Measurements from ENCODE around the gene MPRIP.
"Not testable (repeated sequence)": the region's sequence is repeated elsewhere in the genome, so short reads cannot be mapped to it uniquely, and the experiment has no call there.

The MPRIP gene

GRCh38 chr17:17013828-17014747 lies 28.2 kb upstream of the MPRIP start:
- H3K36me3 ChIP-seq (ENCODE audit: control insufficient read depth in 2 of 2, insufficient read depth in 2 of 2, low read length in 2 of 2); H3K27me3 ChIP-seq (ENCODE audit: control insufficient read depth in 2 of 2, insufficient read depth in 2 of 2, low read length in 2 of 2); H3K9me3 ChIP-seq (ENCODE audit: control insufficient read depth in 2 of 2, low read length in 2 of 2); H3K4me1 ChIP-seq (ENCODE audit: control insufficient read depth in 2 of 2, insufficient read depth in 2 of 2, low read length in 2 of 2); H3K27ac ChIP-seq (ENCODE audit: low read depth in 2 of 2, low read length in 2 of 2); H3K4me3 ChIP-seq (ENCODE audit: low read length in 2 of 2); H3K9ac ChIP-seq (ENCODE audit: low read depth in 1 of 2, low read length in 2 of 2): not testable (repeated sequence)

GRCh38 chr17:17014748-17015124 lies 27.5 kb upstream of the MPRIP start:
- H3K4me1 ChIP-seq (ENCODE audit: control insufficient read depth in 2 of 2, insufficient read depth in 2 of 2, low read length in 2 of 2); H3K36me3 ChIP-seq (ENCODE audit: control insufficient read depth in 2 of 2, insufficient read depth in 2 of 2, low read length in 2 of 2); H3K9ac ChIP-seq (ENCODE audit: low read depth in 1 of 2, low read length in 2 of 2); H3K27ac ChIP-seq (ENCODE audit: low read depth in 2 of 2, low read length in 2 of 2); H3K9me3 ChIP-seq (ENCODE audit: control insufficient read depth in 2 of 2, low read length in 2 of 2); H3K27me3 ChIP-seq (ENCODE audit: control insufficient read depth in 2 of 2, insufficient read depth in 2 of 2, low read length in 2 of 2); H3K4me3 ChIP-seq (ENCODE audit: low read length in 2 of 2): not testable (repeated sequence)

GRCh38 chr17:17015230-17015629 lies 27.0 kb upstream of the MPRIP start:
- Histone ChIP-seq H3K36me3 (ENCODE audit: control insufficient read depth in 2 of 2, insufficient read depth in 2 of 2, low read length in 2 of 2) (no peaks in the 10 kb centered on the region), H3K27ac (ENCODE audit: low read depth in 2 of 2, low read length in 2 of 2) (no peak overlapping the region), H3K27me3 (ENCODE audit: control insufficient read depth in 2 of 2, insufficient read depth in 2 of 2, low read length in 2 of 2) (no peaks in the 10 kb centered on the region), H3K9ac (ENCODE audit: low read depth in 1 of 2, low read length in 2 of 2) (no peak overlapping the region), H3K4me1 (ENCODE audit: control insufficient read depth in 2 of 2, insufficient read depth in 2 of 2, low read length in 2 of 2) (no peaks in the 10 kb centered on the region), H3K4me3 (ENCODE audit: low read length in 2 of 2) (no peak overlapping the region), H3K9me3 (ENCODE audit: control insufficient read depth in 2 of 2, low read length in 2 of 2) (no peaks in the 10 kb centered on the region)

GRCh38 chr17:17016199-17017197 lies 25.8 kb upstream of the MPRIP start:
- not testable (repeated sequence) for H3K9me3 ChIP-seq (ENCODE audit: control insufficient read depth in 2 of 2, low read length in 2 of 2); H3K36me3 ChIP-seq (ENCODE audit: control insufficient read depth in 2 of 2, insufficient read depth in 2 of 2, low read length in 2 of 2); H3K4me1 ChIP-seq (ENCODE audit: control insufficient read depth in 2 of 2, insufficient read depth in 2 of 2, low read length in 2 of 2); H3K27ac ChIP-seq (ENCODE audit: low read depth in 2 of 2, low read length in 2 of 2); H3K4me3 ChIP-seq (ENCODE audit: low read length in 2 of 2); H3K27me3 ChIP-seq (ENCODE audit: control insufficient read depth in 2 of 2, insufficient read depth in 2 of 2, low read length in 2 of 2); H3K9ac ChIP-seq (ENCODE audit: low read depth in 1 of 2, low read length in 2 of 2)

- Histone ChIP-seq H3K9me3 (ENCODE audit: control insufficient read depth in 2 of 2, low read length in 2 of 2) (no peaks in the 10 kb centered on the region), H3K27ac (ENCODE audit: low read depth in 2 of 2, low read length in 2 of 2) (no peak overlapping the region), H3K4me3 (ENCODE audit: low read length in 2 of 2) (no peak overlapping the region), H3K27me3 (ENCODE audit: control insufficient read depth in 2 of 2, insufficient read depth in 2 of 2, low read length in 2 of 2) (no peaks in the 10 kb centered on the region), H3K9ac (ENCODE audit: low read depth in 1 of 2, low read length in 2 of 2) (no peak overlapping the region), H3K36me3 (ENCODE audit: control insufficient read depth in 2 of 2, insufficient read depth in 2 of 2, low read length in 2 of 2) (no peaks in the 10 kb centered on the region), H3K4me1 (ENCODE audit: control insufficient read depth in 2 of 2, insufficient read depth in 2 of 2, low read length in 2 of 2) (peaks cover 5 to 11% of the 10 kb centered on the region in 2 donors)
Observed at GRCh38 chr17:17017343-17018014, 24.8 kb upstream of the MPRIP start.

GRCh38 chr17:17018021-17018441 lies 24.2 kb upstream of the MPRIP start:
- H3K27me3 ChIP-seq (ENCODE audit: control insufficient read depth in 2 of 2, insufficient read depth in 2 of 2, low read length in 2 of 2): no peaks in the 10 kb centered on the region
- H3K9me3 ChIP-seq (ENCODE audit: control insufficient read depth in 2 of 2, low read length in 2 of 2): no peaks in the 10 kb centered on the region
- H3K4me1 ChIP-seq (ENCODE audit: control insufficient read depth in 2 of 2, insufficient read depth in 2 of 2, low read length in 2 of 2): peaks cover 5 to 11% of the 10 kb centered on the region in 2 donors
- no peak overlapping the region for H3K9ac ChIP-seq (ENCODE audit: low read depth in 1 of 2, low read length in 2 of 2)
- H3K4me3 ChIP-seq (ENCODE audit: low read length in 2 of 2): no peak overlapping the region
- H3K36me3 ChIP-seq (ENCODE audit: control insufficient read depth in 2 of 2, insufficient read depth in 2 of 2, low read length in 2 of 2): no peaks in the 10 kb centered on the region
- H3K27ac ChIP-seq (ENCODE audit: low read depth in 2 of 2, low read length in 2 of 2): no peak overlapping the region

GRCh38 chr17:17018612-17019429 lies 23.4 kb upstream of the MPRIP start:
- H3K36me3 ChIP-seq (ENCODE audit: control insufficient read depth in 2 of 2, insufficient read depth in 2 of 2, low read length in 2 of 2): no peaks in the 10 kb centered on the region
- no peaks in the 10 kb centered on the region for H3K9me3 ChIP-seq (ENCODE audit: control insufficient read depth in 2 of 2, low read length in 2 of 2)
- H3K4me3 ChIP-seq (ENCODE audit: low read length in 2 of 2): no peak overlapping the region
- H3K9ac ChIP-seq (ENCODE audit: low read depth in 1 of 2, low read length in 2 of 2): no peak overlapping the region
- no peaks in the 10 kb centered on the region for H3K27me3 ChIP-seq (ENCODE audit: control insufficient read depth in 2 of 2, insufficient read depth in 2 of 2, low read length in 2 of 2)
- H3K4me1 ChIP-seq (ENCODE audit: control insufficient read depth in 2 of 2, insufficient read depth in 2 of 2, low read length in 2 of 2): peaks cover 5 to 11% of the 10 kb centered on the region in 2 donors
- no peak overlapping the region for H3K27ac ChIP-seq (ENCODE audit: low read depth in 2 of 2, low read length in 2 of 2)

- Histone ChIP-seq H3K36me3 (ENCODE audit: control insufficient read depth in 2 of 2, insufficient read depth in 2 of 2, low read length in 2 of 2) (no peaks in the 10 kb centered on the region), H3K4me3 (ENCODE audit: low read length in 2 of 2) (no peak overlapping the region), H3K9me3 (ENCODE audit: control insufficient read depth in 2 of 2, low read length in 2 of 2) (no peaks in the 10 kb centered on the region), H3K9ac (ENCODE audit: low read depth in 1 of 2, low read length in 2 of 2) (no peak overlapping the region), H3K4me1 (ENCODE audit: control insufficient read depth in 2 of 2, insufficient read depth in 2 of 2, low read length in 2 of 2) (peaks cover 5 to 11% of the 10 kb centered on the region in 2 donors), H3K27me3 (ENCODE audit: control insufficient read depth in 2 of 2, insufficient read depth in 2 of 2, low read length in 2 of 2) (no peaks in the 10 kb centered on the region), H3K27ac (ENCODE audit: low read depth in 2 of 2, low read length in 2 of 2) (no peak overlapping the region)
Observed at GRCh38 chr17:17019430-17019762, 22.9 kb upstream of the MPRIP start.

GRCh38 chr17:17019891-17020456 lies 22.3 kb upstream of the MPRIP start:
- H3K4me3 ChIP-seq (ENCODE audit: low read length in 2 of 2): no peak overlapping the region
- H3K27me3 ChIP-seq (ENCODE audit: control insufficient read depth in 2 of 2, insufficient read depth in 2 of 2, low read length in 2 of 2): no peaks in the 10 kb centered on the region
- H3K9ac ChIP-seq (ENCODE audit: low read depth in 1 of 2, low read length in 2 of 2): no peak overlapping the region
- H3K9me3 ChIP-seq (ENCODE audit: control insufficient read depth in 2 of 2, low read length in 2 of 2): no peaks in the 10 kb centered on the region
- H3K36me3 ChIP-seq (ENCODE audit: control insufficient read depth in 2 of 2, insufficient read depth in 2 of 2, low read length in 2 of 2): no peaks in the 10 kb centered on the region
- H3K27ac ChIP-seq (ENCODE audit: low read depth in 2 of 2, low read length in 2 of 2): no peak overlapping the region
- H3K4me1 ChIP-seq (ENCODE audit: control insufficient read depth in 2 of 2, insufficient read depth in 2 of 2, low read length in 2 of 2): peaks cover 5 to 11% of the 10 kb centered on the region in 2 donors

Measured in mucosa of rectum (tissue), 2 donors.